ENCODE results near the gene VEGFC.

DNA sequence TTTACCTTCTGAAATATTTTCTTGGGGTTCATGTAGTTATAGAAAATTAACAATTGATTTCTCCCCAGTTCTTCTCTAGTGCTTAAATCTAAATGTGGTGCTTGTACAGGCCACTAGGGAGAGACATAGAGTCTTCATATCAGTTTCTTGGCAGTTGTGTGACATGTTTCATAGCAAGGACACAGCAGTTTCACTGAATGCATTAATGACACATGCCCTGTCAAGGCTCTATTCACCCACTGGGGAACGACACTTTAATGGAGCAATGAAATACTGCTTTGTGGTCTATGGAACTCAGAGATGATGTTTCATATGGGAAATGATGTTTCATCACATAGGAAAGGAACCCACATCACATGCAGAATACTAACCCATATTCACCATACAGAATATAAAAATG lies 2.8 kb downstream of the VEGFC start:
- peak; percentile 67 for TF ChIP-seq CTCF (conservative IDR thresholded peaks at IDR 0.05)
- TF ChIP-seq EZH2 (IDR thresholded peaks at IDR 0.05; ENCODE audit: low read depth), result no peak
